LNCaP clone FGC (cell line): ENCODE measurements around the gene ZBTB32.

Source experiments
- DNase-seq: peaks from one replicate; pipeline ENCODE4 v3.0.0-alpha.2; 2011; ENCODE audit warnings: low read depth
- H3K4me3 ChIP-seq: 2 replicates; pipeline ENCODE4 v1.5.1; 2011; ENCODE audit warnings: mild to moderate bottlenecking, low read depth, low read length, control low read depth
- CTCF ChIP-seq: IDR thresholded peaks from 2 replicates; pipeline ENCODE4 v1.5.1; 2012; ENCODE audit warnings: mild to moderate bottlenecking; ENCODE audit not compliant: control insufficient read depth, insufficient read depth; ENCODE audit errors: extremely low read depth

The ZBTB32 gene

GRCh38 chr19:35716801-35717664, 12.7 kb downstream of the ZBTB32 start:
- peak; percentile 84 for DNase-seq
- peak overlapping the region; percentile 64 for H3K4me3 ChIP-seq
- peak; percentile 83 for TF ChIP-seq CTCF

- H3K4me3 ChIP-seq: peak within 1 kb of the TSS; percentile 80
- TF ChIP-seq CTCF: no peak
- no peak for DNase-seq
These were observed 13.4 kb downstream of the ZBTB32 start, which contains the start of gene KMT2B for GRCh38 chr19:35717665-35718344. KMT2B (plus strand) TSS chr19:35718003; CDS start chr19:35718019, 16 bp downstream.

GRCh38 chr19:35718345-35719041, 14.1 kb downstream of the ZBTB32 start:
- peak overlapping the region; percentile 80 for H3K4me3 ChIP-seq
- no peak for DNase-seq
- TF ChIP-seq CTCF: no peak

DNA sequence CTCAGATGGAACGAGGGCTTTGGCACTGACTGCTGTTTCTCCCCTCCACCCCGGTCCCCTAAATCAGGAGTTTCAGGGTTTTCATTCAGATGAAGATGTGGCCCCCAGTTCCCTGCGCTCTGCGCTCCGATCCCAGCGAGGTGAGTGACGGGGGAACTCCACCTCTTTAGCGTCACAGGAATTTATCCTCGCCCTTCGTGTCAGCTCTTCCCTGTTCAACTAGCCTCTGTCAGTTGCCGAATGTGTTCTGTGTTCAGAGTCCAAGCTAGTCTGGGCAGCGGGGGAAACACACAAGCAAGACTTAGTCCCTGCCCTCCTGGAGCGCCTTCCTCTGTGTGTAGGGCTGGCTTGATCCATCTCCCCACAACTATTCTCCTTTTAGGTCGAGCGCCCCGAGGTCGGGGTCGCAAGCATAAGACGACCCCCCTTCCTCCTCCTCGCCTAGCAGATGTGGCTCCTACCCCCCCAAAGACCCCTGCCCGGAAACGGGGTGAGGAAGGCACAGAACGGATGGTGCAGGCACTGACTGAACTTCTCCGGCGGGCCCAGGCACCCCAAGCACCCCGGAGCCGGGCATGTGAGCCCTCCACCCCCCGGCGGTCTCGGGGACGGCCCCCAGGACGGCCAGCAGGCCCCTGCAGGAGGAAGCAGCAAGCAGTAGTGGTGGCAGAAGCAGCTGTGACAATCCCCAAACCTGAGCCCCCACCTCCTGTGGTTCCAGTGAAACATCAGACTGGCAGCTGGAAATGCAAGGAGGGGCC, 15.2 kb downstream of the ZBTB32 start:
- no peak for TF ChIP-seq CTCF
- H3K4me3 ChIP-seq: peak overlapping the region; percentile 80
- no peak for DNase-seq

DNA sequence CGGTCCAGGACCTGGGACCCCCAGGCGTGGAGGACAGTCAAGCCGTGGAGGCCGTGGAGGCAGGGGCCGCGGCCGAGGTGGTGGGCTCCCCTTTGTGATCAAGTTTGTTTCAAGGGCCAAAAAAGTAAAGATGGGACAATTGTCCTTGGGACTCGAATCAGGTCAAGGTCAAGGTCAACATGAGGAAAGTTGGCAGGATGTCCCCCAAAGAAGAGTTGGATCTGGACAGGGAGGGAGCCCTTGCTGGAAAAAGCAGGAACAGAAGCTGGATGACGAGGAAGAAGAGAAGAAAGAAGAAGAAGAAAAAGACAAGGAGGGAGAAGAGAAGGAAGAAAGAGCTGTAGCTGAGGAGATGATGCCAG, 15.8 kb downstream of the ZBTB32 start:
- H3K4me3 ChIP-seq: no peak overlapping the region
- DNase-seq: no peak
- TF ChIP-seq CTCF: no peak

DNA sequence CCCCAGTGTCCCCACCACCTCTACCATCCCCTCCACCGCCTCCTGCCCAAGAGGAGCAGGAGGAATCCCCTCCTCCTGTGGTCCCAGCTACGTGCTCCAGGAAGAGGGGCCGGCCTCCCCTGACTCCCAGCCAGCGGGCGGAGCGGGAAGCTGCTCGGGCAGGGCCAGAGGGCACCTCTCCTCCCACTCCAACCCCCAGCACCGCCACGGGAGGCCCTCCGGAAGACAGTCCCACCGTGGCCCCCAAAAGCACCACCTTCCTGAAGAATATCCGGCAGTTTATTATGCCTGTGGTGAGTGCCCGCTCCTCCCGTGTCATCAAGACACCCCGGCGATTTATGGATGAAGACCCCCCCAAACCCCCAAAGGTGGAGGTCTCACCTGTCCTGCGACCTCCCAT, 16.3 kb downstream of the ZBTB32 start:
- H3K4me3 ChIP-seq: no peak overlapping the region
- no peak for DNase-seq
- TF ChIP-seq CTCF: no peak
